ENCODE measurements around the gene RNF227. TPM values are rescaled to one million over a fixed set of nuclear protein-coding genes. Genes with fewer than 3 reads are reported as not detected.

RNF227 gene
- total and polyA plus RNA-seq, 11 donors = 0.51 to 4.9 (median 0.88) TPM

- Histone ChIP-seq H3K27me3 (no peaks in the 10 kb centered on the region), H3K4me3 (peak overlapping the region; percentile 31 to 83 (median 63)), H3K36me3 (peaks cover 0 to 20% (median 15%) of the 10 kb centered on the region in 9 donors), H3K4me1 (peaks cover 0 to 32% (median 25%) of the 10 kb centered on the region in 12 donors), H3K27ac (peak overlapping the region; percentile 85 to 98 (median 95)), H3K9me3 (no peaks in the 10 kb centered on the region)
- ATAC-seq = peak in 2 of 4 donors; percentile 41 to 47
- intact Hi-C loops (cut with DNase I) = loop anchor here in 4 of 10 donors (1.0 to 10.0 kb wide), 5 partner anchors 26 to 140 kb away; partner anchors contain the start of gene CHD3 (in 1 of the 4)
- peak in 4 of 5 donors; percentile 38 to 56 (median 46) for DNase-seq
- 1 to 3% (median 2%) methylated on average over 15 of the region's 15 CpGs for WGBS, 4 donors
- TF ChIP-seq CTCF (IDR thresholded peaks at IDR 0.05) = no peak
- TF ChIP-seq POLR2A (IDR thresholded peaks at IDR 0.05) = no peak
Measured at GRCh38 chr17:7915179-7915610, 894 bp downstream of the RNF227 start.

- 49 to 56% (median 52%) methylated on average over 3 of the region's 3 CpGs for WGBS, 4 donors
- TF ChIP-seq CTCF (IDR thresholded peaks at IDR 0.05) = peak; percentile 52 to 81 (median 71)
- TF ChIP-seq POLR2A (IDR thresholded peaks at IDR 0.05) = no peak
- no peaks in the 10 kb centered on the region for H3K27me3 ChIP-seq
- H3K27ac ChIP-seq = peak overlapping the region in 1 of 12 donors; percentile 49
- H3K36me3 ChIP-seq = peaks cover 0 to 42% (median 35%) of the 10 kb centered on the region in 9 donors
- DNase-seq = no peak
- peaks cover 0 to 32% (median 25%) of the 10 kb centered on the region in 12 donors for H3K4me1 ChIP-seq
- peak; percentile 21 to 41 (median 30) for ATAC-seq
- no peaks in the 10 kb centered on the region for H3K9me3 ChIP-seq
- H3K4me3 ChIP-seq = no peak overlapping the region
- intact Hi-C loops (cut with DNase I) = loop anchor here (1.0 to 10.0 kb wide), 7 partner anchors 74 to 144 kb away; no protein-coding TSS in a partner anchor
Measured at GRCh38 chr17:7912927-7913524, 3.1 kb downstream of the RNF227 start.

- TF ChIP-seq CTCF (IDR thresholded peaks at IDR 0.05) = no peak
- TF ChIP-seq POLR2A (IDR thresholded peaks at IDR 0.05) = no peak
- Histone ChIP-seq H3K36me3 (peaks cover 0 to 61% (median 54%) of the 10 kb centered on the region in 9 donors), H3K27ac (no peak overlapping the region), H3K4me1 (peaks cover 0 to 23% (median 15%) of the 10 kb centered on the region in 12 donors), H3K27me3 (no peaks in the 10 kb centered on the region), H3K4me3 (no peak overlapping the region), H3K9me3 (no peaks in the 10 kb centered on the region)
- DNase-seq (no peak), ATAC-seq (no peak)
- intact Hi-C loops (cut with DNase I) = loop anchor here in 9 of 10 donors (5.0 to 10.0 kb wide), 3 partner anchors 131 to 146 kb away; no protein-coding TSS in a partner anchor
- 73 to 80% (median 78%) methylated on average over 9 of the region's 9 CpGs for WGBS, 4 donors
Measured at GRCh38 chr17:7911116-7911515, 5.0 kb downstream of the RNF227 start.

GRCh38 chr17:7910711-7911110 lies 5.4 kb downstream of the RNF227 start:
- Histone ChIP-seq H3K27ac (no peak overlapping the region), H3K4me3 (no peak overlapping the region), H3K9me3 (no peaks in the 10 kb centered on the region), H3K27me3 (no peaks in the 10 kb centered on the region), H3K36me3 (peaks cover 0 to 65% (median 57%) of the 10 kb centered on the region in 9 donors), H3K4me1 (peaks cover 0 to 21% (median 14%) of the 10 kb centered on the region in 12 donors)
- DNase-seq = peak in 1 of 5 donors; percentile 45
- no peak for ATAC-seq
- WGBS, 4 donors = 94% methylated on average over 13 of the region's 13 CpGs
- intact Hi-C loops (cut with DNase I) = loop anchor here in 9 of 10 donors (5.0 to 10.0 kb wide), 3 partner anchors 132 to 147 kb away; no protein-coding TSS in a partner anchor
- TF ChIP-seq CTCF (IDR thresholded peaks at IDR 0.05) = no peak
- TF ChIP-seq POLR2A (IDR thresholded peaks at IDR 0.05) = no peak

Measured in heart left ventricle (tissue), 16 donors.